Dedifferentiated amniotic fluid mesenchymal stem cell (primary cell): ENCODE measurements around the gene PTPRN2.
"Not testable (repeated sequence)": the region's sequence is repeated elsewhere in the genome, so short reads cannot be mapped to it uniquely, and the experiment has no call there.

Experiments used
- DNase-seq: peaks from one replicate; pipeline ENCODE4 v3.0.0-alpha.2; 2016; ENCODE audit errors: extremely low spot score

Gene PTPRN2

GRCh38 chr7:157996359-157997079 is 591.1 kb downstream of the PTPRN2 start:
- no peak for DNase-seq

GRCh38 chr7:157995815-157996214 is 591.8 kb downstream of the PTPRN2 start:
- no peak for DNase-seq

GRCh38 chr7:157994319-157994718 is 593.3 kb downstream of the PTPRN2 start:
- no peak for DNase-seq

- DNase-seq: no peak
These were observed 594.1 kb downstream of the PTPRN2 start for GRCh38 chr7:157993406-157994105.

GRCh38 chr7:157992511-157993160 is 595.0 kb downstream of the PTPRN2 start:
- no peak for DNase-seq

GRCh38 chr7:157991761-157992160 is 595.9 kb downstream of the PTPRN2 start:
- DNase-seq: no peak

- no peak for DNase-seq
These were observed 596.3 kb downstream of the PTPRN2 start for GRCh38 chr7:157991351-157991750.

- no peak for DNase-seq
These were observed 596.8 kb downstream of the PTPRN2 start for GRCh38 chr7:157990881-157991250.

- no peak for DNase-seq
These were observed 597.3 kb downstream of the PTPRN2 start for GRCh38 chr7:157990226-157990880.

- DNase-seq: no peak
These were observed 598.0 kb downstream of the PTPRN2 start for GRCh38 chr7:157989589-157989988.

- DNase-seq: no peak
These were observed 599.7 kb downstream of the PTPRN2 start for GRCh38 chr7:157987906-157988305.

GRCh38 chr7:157986051-157986450 is 601.6 kb downstream of the PTPRN2 start:
- DNase-seq: no peak

- no peak for DNase-seq
These were observed 602.0 kb downstream of the PTPRN2 start for GRCh38 chr7:157985636-157986035.

- DNase-seq: no peak
These were observed 603.0 kb downstream of the PTPRN2 start for GRCh38 chr7:157984423-157985163.

GRCh38 chr7:157983502-157984422 is 603.9 kb downstream of the PTPRN2 start:
- no peak for DNase-seq

GRCh38 chr7:157981778-157982177 is 605.8 kb downstream of the PTPRN2 start:
- no peak for DNase-seq

- no peak for DNase-seq
These were observed 606.8 kb downstream of the PTPRN2 start for GRCh38 chr7:157980774-157981173.

- DNase-seq: not testable (repeated sequence)
These were observed 607.3 kb downstream of the PTPRN2 start for GRCh38 chr7:157980341-157980731.

- no peak for DNase-seq
These were observed 607.8 kb downstream of the PTPRN2 start for GRCh38 chr7:157979636-157980340.

GRCh38 chr7:157978766-157979165 is 608.9 kb downstream of the PTPRN2 start:
- DNase-seq: no peak
